ENCODE measurements around the gene ARHGAP23.
A peak's percentile ranks its signal among the peaks of the same experiment; 100 is the strongest.

ARHGAP23 gene, protein sequence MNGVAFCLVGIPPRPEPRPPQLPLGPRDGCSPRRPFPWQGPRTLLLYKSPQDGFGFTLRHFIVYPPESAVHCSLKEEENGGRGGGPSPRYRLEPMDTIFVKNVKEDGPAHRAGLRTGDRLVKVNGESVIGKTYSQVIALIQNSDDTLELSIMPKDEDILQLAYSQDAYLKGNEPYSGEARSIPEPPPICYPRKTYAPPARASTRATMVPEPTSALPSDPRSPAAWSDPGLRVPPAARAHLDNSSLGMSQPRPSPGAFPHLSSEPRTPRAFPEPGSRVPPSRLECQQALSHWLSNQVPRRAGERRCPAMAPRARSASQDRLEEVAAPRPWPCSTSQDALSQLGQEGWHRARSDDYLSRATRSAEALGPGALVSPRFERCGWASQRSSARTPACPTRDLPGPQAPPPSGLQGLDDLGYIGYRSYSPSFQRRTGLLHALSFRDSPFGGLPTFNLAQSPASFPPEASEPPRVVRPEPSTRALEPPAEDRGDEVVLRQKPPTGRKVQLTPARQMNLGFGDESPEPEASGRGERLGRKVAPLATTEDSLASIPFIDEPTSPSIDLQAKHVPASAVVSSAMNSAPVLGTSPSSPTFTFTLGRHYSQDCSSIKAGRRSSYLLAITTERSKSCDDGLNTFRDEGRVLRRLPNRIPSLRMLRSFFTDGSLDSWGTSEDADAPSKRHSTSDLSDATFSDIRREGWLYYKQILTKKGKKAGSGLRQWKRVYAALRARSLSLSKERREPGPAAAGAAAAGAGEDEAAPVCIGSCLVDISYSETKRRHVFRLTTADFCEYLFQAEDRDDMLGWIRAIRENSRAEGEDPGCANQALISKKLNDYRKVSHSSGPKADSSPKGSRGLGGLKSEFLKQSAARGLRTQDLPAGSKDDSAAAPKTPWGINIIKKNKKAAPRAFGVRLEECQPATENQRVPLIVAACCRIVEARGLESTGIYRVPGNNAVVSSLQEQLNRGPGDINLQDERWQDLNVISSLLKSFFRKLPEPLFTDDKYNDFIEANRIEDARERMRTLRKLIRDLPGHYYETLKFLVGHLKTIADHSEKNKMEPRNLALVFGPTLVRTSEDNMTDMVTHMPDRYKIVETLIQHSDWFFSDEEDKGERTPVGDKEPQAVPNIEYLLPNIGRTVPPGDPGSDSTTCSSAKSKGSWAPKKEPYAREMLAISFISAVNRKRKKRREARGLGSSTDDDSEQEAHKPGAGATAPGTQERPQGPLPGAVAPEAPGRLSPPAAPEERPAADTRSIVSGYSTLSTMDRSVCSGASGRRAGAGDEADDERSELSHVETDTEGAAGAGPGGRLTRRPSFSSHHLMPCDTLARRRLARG (N-terminal part only)
- 0 to 0.47 reads per million in 2 donors for total RNA-seq

DNA sequence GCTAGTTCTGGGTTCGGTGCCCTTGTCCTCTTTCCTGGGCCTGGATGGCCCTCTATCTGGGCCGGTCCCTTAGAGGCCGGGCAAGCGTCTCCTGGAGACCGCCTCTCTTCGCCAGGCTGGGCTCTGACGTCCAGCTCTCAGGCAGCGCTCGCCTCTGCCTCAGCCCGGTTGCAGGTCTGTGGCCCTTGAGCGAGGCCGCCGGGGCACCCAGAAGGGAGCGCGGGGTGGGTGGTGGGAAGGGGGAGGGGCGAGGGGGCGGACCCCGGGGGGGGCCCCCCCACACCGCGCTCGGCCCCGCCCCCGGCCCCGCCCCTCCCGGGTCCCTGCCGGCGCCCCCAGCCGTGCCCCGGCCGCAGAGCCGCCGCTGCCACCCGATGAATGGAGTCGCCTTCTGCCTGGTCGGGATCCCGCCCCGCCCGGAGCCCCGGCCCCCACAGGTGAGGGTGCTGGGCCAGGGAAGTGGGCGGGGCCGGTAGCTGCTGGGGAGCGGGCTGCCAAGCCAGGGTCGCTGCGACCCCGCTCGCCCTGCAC lies at the start of gene ARHGAP23:
Gene ARHGAP23 (plus strand): TSS at position 353 of the 531 bp plus-strand sequence. CDS start 22 bp downstream, at position 375.
- DNase-seq = peak in 4 of 5 experiments; percentile 7 to 24 (median 14)

GRCh38 chr17:38379448-38379847 lies 48.8 kb upstream of the ARHGAP23 start:
- no peak for DNase-seq

GRCh38 chr17:38395090-38395489 lies 33.2 kb upstream of the ARHGAP23 start:
- no peak for DNase-seq

DNA sequence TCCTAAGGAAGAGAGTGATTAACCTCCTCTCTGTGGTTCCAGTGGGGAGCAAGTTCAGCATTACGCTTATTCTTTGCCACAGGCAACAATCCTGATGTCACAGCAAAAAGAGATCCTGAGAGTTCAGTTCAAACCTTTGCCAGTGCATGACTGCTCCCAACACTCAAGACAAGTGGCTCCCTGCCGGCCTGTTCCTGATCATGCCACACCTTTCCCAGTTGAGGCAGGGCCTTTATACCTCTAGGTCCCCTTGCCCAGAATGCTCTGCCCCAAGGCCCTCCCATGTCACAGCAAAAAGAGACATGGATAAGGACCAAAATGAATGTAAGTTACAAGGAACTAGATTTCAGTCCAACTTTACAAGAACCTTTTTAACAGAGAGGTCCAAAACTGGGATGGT lies 31.0 kb upstream of the ARHGAP23 start:
- DNase-seq = no peak

DNA sequence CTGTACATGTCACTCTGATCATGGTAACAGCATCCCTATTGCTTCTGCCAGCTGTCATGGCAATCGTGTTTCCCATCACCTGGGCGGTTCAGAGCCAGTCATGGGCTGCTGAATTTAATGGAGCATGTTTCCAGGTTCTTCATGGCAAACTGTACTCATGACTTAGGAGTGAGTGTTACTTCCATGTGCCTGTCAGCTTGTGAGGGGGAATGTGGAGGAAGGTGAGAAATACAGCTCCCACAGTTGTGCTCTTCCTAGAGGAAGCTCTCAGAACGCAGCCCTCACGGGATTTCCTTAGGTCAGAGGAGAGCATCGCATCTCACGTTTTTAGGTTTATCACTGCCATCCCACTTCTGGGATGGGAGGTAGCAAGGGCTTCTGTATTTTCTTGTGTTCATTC lies 28.0 kb upstream of the ARHGAP23 start:
- DNase-seq = no peak

GRCh38 chr17:38401459-38401858 lies 26.8 kb upstream of the ARHGAP23 start:
- no peak for DNase-seq

- no peak for DNase-seq
These were observed 25.4 kb upstream of the ARHGAP23 start for GRCh38 chr17:38402897-38403296.

GRCh38 chr17:38403491-38403890 lies 24.8 kb upstream of the ARHGAP23 start:
- no peak for DNase-seq

- no peak for DNase-seq
These were observed 23.9 kb upstream of the ARHGAP23 start for GRCh38 chr17:38404174-38404943.

- no peak for DNase-seq
These were observed 22.6 kb upstream of the ARHGAP23 start for GRCh38 chr17:38405654-38406053.

- DNase-seq = no peak
These were observed 18.1 kb upstream of the ARHGAP23 start for GRCh38 chr17:38410201-38410600.

DNA sequence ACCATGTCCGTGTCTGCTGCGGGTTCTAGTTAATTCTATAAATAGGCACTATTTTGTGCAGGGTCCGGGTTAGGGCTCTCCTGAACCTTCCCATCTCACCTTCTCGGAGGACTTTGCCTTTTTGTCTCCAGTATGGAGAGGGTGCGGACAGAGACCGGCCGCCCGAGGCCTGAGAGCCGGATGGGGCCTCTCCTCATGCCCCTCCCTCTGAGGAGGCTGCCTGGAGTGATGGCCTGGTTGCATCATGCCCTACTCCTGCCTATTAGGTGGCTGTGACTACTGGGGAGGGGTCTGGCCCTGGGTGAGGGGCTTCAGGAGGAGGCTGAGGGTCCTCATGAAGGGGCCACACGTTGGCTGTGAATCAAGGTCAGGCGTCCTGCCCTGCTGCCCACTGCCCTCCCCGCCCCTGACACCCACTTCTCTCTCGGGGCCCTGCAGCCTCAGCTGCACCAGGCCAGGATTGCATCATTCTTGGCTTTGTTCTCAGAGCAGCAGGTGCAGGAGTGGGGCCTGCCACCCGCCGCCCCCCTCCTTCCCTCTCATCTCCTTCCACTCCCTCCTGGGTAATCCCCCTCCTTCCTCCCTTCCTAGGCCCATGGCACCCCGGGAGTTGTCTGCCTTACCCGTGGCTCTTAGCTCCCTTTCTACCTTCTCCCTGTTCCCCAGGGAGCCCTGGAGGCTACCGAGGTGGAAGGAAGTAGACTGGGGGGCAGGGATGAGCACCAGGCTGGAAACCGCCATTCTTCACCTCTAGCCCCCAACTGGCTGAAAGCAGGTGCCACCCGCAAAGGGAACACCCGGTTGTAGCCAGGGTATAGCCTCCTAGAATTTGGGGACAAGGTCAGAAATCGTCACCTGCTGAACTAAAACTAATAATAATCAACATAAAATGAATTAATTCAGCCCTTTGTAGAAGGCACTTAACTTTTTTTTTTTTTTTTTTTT lies 12.7 kb upstream of the ARHGAP23 start:
- DNase-seq = no peak

DNA sequence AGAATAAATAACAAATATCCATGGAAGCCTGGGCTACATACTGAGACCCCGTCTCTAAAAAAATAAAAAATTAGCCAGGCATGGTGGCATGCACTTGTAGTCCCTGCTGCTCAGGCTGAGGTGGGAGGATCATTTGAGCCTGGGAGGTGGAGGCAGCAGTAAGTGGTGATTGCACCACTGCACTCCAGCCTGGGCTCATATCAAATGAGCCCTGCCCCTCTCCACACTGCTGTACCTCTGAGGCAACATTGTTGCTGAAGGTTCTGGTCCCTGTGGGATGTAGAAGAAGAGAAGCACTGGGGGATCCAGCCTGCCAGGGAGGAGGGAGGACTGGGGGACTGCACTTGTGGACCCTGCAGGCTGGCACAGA lies 11.4 kb upstream of the ARHGAP23 start:
- no peak for DNase-seq

GRCh38 chr17:38417210-38417951 lies 10.9 kb upstream of the ARHGAP23 start:
- no peak for DNase-seq

DNA sequence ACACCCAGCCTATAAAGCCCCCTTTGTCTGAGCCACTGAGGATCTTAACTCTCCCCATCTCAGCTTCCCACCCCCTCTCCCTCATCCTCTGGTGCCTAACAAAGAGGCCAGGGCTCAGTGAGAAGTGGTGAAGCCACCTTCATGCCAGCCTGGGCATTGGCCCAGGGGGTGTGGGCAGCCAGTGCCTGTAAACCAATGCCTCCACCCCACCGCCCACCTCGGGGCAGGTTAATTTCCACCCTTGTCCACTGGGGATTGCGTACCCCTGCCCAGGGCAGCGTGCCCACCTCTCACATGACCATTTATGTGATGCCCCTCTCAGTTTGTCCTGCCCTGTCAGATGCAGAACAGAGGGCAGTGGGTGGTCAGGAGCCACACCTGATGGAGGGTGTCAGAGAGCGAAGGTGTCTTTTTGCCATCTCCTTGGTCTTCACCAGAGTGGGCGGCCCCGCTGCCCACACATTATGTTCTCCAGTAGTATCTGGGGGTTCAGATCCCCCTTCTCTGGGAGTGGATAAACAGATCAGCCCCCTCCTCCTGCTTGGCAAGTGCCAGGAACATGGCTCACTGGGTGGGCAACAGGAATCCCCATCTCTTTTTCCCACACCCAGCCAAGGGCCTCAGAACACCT lies 10.1 kb upstream of the ARHGAP23 start:
- DNase-seq = no peak

- peak in 1 of 5 experiments; percentile 16 for DNase-seq
These were observed 9.4 kb upstream of the ARHGAP23 start for GRCh38 chr17:38418693-38419507.

DNA sequence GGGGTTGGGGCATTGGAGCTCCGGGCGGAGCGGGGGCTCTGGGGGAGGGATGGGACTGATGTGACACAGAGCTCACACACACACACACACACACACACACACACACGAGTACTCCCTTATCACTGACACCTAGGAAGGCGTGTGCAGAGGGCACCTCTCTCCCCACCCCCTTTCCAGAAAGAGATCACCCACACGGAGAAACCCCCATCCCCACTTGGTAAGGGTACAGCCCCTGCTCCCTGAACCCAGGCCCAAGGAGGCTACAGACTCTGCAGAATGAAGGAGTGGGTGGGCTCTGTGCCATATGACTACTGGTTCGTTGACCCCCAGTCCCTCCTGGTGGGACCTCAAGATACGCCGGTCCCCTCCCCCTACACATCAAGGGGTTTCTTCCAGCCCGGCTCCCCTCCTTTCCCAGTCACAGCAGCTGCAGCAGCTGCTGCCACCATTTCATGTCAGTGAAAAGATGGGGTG lies 8.7 kb upstream of the ARHGAP23 start:
- DNase-seq = peak in 1 of 5 experiments; percentile 23

DNA sequence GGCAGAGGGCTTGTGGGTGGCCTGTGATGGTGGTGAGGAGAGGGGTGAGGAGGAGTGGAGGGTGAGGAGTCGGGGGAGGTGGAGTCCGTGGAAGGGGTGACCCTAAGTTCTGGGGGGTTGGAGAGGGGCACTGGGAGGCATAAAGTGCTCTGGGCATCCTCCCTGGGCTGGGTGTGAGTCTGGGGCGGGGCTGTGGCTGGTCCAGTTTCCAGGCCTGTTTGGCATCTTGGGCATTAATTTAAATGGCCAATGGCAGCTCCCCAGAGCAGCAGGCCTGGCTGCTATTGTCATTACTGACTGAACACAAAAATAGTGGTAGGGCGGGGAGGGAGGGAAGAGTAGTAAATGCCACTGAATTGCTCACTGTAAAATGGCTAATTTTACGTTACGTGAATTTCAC lies 7.7 kb upstream of the ARHGAP23 start:
- DNase-seq = no peak
